GM18526 (cell line): Measurements from ENCODE around the gene OR6K3.

Experiments
- POLR2A ChIP-seq: IDR thresholded peaks from 3 replicates; pipeline ENCODE4 v1.6.1; 2011; ENCODE audit not compliant: insufficient read length; ENCODE audit errors: extremely low read depth

OR6K3 gene

DNA sequence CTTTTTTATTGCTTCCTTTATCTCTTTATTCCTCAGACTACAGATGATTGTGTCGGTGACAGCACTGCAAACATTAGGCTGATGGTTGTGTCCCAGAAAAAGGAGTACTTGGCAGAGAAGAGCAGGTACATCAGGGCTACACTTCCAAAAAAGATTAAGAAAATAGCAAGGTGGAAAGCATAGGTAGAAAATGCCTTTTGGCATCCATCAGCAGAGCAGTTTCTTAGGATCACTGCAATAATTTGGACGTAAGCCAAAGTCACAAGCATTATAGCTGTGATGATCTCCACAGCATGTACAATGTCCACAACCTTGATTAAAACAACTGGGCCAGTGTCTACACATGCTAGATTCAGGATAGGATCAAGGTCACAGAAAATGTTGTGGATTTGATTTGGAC lies 25.9 kb downstream of the OR6K3 start:
- TF ChIP-seq POLR2A = no peak

- TF ChIP-seq POLR2A = no peak
Measured at GRCh38 chr1:158692356-158692755, 28.2 kb downstream of the OR6K3 start.

DNA sequence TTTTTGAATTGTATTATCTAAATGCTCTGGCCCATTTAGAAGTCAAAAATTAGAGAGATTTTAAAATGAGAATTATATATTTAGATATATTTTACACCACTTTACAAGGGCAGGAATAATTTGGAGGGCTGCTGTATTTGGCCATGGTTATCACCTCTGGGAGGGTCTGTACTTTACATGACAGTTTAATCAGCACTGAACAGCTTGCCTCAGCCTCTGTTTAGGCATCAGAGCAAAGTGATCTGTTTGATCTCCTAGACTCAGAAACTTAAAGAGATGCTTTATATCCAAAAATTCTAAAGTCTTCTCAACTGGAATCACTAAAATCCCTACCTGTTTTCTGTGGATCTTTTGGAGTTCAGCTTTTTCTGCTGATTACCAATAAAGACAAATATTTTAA lies 28.6 kb downstream of the OR6K3 start:
- TF ChIP-seq POLR2A = no peak

DNA sequence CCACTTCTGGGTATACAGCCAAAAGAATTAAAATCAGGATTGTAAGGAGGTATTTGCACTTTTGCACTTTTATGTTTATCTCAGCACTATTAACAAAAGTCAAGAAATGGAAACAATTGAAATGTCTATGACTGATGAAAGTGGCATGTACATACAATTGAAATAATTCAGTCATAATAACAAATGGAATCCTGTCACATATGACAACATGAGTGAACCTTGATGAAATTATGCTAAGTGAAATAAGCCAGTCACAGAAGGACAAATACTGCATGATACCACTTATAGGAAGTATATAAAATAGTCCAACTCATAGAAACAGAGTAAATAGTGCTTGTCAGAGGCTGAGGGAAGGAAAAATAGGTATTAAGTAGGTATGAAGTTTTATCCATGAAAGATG lies 30.6 kb downstream of the OR6K3 start:
- no peak for TF ChIP-seq POLR2A

DNA sequence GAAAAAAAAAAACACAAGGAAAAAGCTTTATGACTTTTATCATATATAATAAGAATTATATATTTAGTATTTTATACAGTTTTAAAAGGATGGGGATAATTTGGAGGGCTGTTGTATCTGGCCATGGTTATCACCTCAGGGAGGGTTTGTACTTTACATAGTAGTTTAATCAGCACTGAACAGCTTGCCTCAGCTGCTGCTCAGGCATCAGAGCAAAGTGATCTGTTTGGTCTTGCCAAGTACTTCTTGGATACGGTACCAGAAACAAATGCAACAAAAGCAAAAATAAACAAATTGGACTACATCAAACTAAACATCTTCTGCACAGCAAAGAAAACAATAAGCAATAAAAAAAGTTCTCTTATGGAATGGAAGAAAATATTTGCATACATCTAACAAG lies 31.4 kb downstream of the OR6K3 start:
- no peak for TF ChIP-seq POLR2A

GRCh38 chr1:158687037-158687436 lies 33.5 kb downstream of the OR6K3 start:
- no peak for TF ChIP-seq POLR2A

DNA sequence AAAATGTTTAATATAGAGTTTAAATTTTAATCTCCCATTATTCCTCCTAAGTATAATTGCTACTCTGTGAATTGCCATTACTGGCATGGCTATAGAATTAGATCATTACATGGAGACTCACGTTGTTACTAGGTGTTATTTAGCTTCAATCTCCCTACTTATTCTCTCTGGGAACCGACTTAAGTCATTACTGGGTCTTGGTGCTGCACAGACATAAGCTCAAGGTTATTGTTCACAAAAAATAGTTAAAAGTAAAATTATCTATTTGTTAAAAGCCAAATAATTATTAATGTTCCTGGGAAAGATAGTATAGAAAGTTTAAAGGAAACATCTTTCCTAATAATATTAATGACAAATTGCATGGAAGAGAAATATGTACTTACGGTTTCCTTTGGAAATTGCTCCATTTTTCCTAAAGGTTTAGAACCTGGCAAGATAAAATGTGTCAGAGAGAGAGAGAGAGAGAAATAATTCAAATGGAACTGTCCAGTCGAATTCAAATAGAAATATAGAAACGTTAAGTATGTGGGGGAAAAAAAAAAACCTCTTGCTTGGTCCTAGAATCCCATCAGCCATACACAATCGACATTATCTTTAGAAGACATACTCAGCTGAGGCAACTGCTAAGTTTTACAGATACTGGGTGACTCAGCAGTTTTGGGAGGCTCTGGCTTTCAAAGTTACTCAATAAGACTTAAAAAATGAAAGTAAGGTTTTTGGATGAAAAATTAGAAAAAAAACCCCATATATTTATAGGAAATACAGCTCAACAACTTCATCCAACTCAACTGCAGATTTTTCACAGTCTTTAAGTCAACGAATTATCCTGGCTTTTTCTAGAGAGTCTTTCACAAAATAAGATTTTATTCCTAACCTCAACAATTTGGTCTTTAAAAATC lies 34.2 kb downstream of the OR6K3 start, which contains the start of gene SPTA1:
Gene SPTA1 (minus strand): TSS at position 605 of the 899 bp plus-strand sequence. CDS start 198 bp downstream, at position 407.
- no peak for TF ChIP-seq POLR2A

- TF ChIP-seq POLR2A = no peak
Measured at GRCh38 chr1:158685085-158685484, 35.4 kb downstream of the OR6K3 start.

- TF ChIP-seq POLR2A = no peak
Measured at GRCh38 chr1:158681606-158682005, 38.9 kb downstream of the OR6K3 start.

GRCh38 chr1:158679289-158679688 lies 41.2 kb downstream of the OR6K3 start:
- no peak for TF ChIP-seq POLR2A

- no peak for TF ChIP-seq POLR2A
Measured at GRCh38 chr1:158675563-158676323, 44.8 kb downstream of the OR6K3 start.

GRCh38 chr1:158674302-158674701 lies 46.2 kb downstream of the OR6K3 start:
- no peak for TF ChIP-seq POLR2A
